B cell (primary cell): ENCODE results near the gene LRRN2. TPM values are rescaled to one million over a fixed set of nuclear protein-coding genes. Genes with fewer than 3 reads are reported as not detected.

Experiments
- ATAC-seq: fragments of 200-7000 bp; cut with Tn5 transposase; one replicate; pipeline ENCODE4 v1.10.0; 2021; ENCODE audit warnings: low read depth, mild to moderate bottlenecking, moderate number of reproducible peaks, moderate library complexity
- CTCF ChIA-PET: fragments of 350-600 bp; sonication (Branson Sonifier 250); formaldehyde crosslinking; loops from one replicate; lab custom pipeline; 2021; ENCODE audit warnings: antibody characterized with exemption, inconsistent platforms; lab: Charles Lee
- POLR2A ChIA-PET: fragments of 350-600 bp; sonication (Branson Sonifier 250); formaldehyde crosslinking; loops from one replicate; lab custom pipeline; 2021; ENCODE audit warnings: antibody characterized with exemption; lab: Charles Lee
- DNase-seq: peaks from one replicate; pipeline ENCODE4 v3.0.0; 2013
- H2AFZ ChIP-seq: 2 replicates; pipeline ENCODE4 v1.6.1; 2012; ENCODE audit warnings: mild to moderate bottlenecking, low read depth, low read length; ENCODE audit not compliant: insufficient read depth, poor library complexity, severe bottlenecking
- H3K27ac ChIP-seq, 2 donors: 1 replicate in 1 of 2; 2 replicates in 1 of 2; pipeline ENCODE4 v1.5.1; 2012 to 2013; ENCODE audit warnings: low read length in 2 of 2, mild to moderate bottlenecking in 2 of 2, moderate library complexity in 1 of 2
- H3K27me3 ChIP-seq, 4 experiments: fragments of 200-600 bp in 1 of 4; sonication (generic) in 1 of 4; replicated peaks in 1 of 4; 1 replicate in 2 of 4; 2 replicates in 2 of 4; pipeline versions ENCODE4 v1.6.1 to v1.7.0; 2013 to 2016; ENCODE audit warnings: low read length in 3 of 4, mild to moderate bottlenecking in 2 of 4, mixed read lengths in 1 of 4, moderate library complexity in 1 of 4; ENCODE audit not compliant: insufficient read depth in 4 of 4, control insufficient read depth in 3 of 4; ENCODE audit errors: control extremely low read depth in 1 of 4
- H3K36me3 ChIP-seq, 2 experiments: replicated peaks in 1 of 2; 1 replicate in 1 of 2; 2 replicates in 1 of 2; pipeline versions ENCODE4 v1.6.1 to v1.7.1; 2013; ENCODE audit warnings: low read length in 1 of 2; ENCODE audit not compliant: insufficient read depth in 2 of 2, control insufficient read depth in 1 of 2; ENCODE audit errors: control extremely low read depth in 1 of 2, extremely low read depth in 1 of 2
- H3K4me1 ChIP-seq, 2 donors: fragments of 200-600 bp in 1 of 2; sonication (generic) in 1 of 2; 1 replicate in 1 of 2; 2 replicates in 1 of 2; pipeline versions ENCODE4 v1.5.1 to v1.6.1; 2013 to 2017; ENCODE audit warnings: low read length in 2 of 2; ENCODE audit not compliant: control insufficient read depth in 2 of 2, insufficient read depth in 2 of 2
- H3K4me2 ChIP-seq: replicated peaks from 2 replicates; pipeline ENCODE3; 2012; ENCODE audit warnings: mild to moderate bottlenecking, low read depth, low read length; ENCODE audit not compliant: poor library complexity, severe bottlenecking
- H3K4me3 ChIP-seq, 5 experiments: fragments of 200-600 bp in 1 of 5; sonication (generic) in 1 of 5; 1 replicate in 3 of 5; 2 replicates in 2 of 5; pipeline versions ENCODE4 v1.5.1 to v1.7.0; 2011 to 2016; ENCODE audit warnings: low read length in 4 of 5, mild to moderate bottlenecking in 4 of 5, low read depth in 2 of 5, control low read depth in 1 of 5, moderate library complexity in 1 of 5; ENCODE audit not compliant: insufficient read depth in 1 of 5; ENCODE audit errors: control extremely low read depth in 1 of 5, extremely low read depth in 1 of 5
- H3K79me2 ChIP-seq: fragments of 200-600 bp; sonication (generic); one replicate; pipeline ENCODE4 v1.6.0; 2016; ENCODE audit warnings: low read length; ENCODE audit not compliant: control insufficient read depth, insufficient read depth
- H3K9ac ChIP-seq: fragments of 200-600 bp; sonication (generic); 2 replicates; pipeline ENCODE4 v1.6.1; 2017; ENCODE audit warnings: mild to moderate bottlenecking, low read length, moderate library complexity
- H3K9me3 ChIP-seq, 3 donors: one replicate each; pipeline versions ENCODE4 v1.6.1 to v1.7.1; 2013; ENCODE audit warnings: low read length in 2 of 3; ENCODE audit not compliant: control insufficient read depth in 2 of 3, insufficient read depth in 1 of 3; ENCODE audit errors: control extremely low read depth in 1 of 3
- H4K20me1 ChIP-seq: 2 replicates; pipeline ENCODE4 v1.6.0; 2012; ENCODE audit warnings: mild to moderate bottlenecking, low read length; ENCODE audit not compliant: insufficient read depth, control insufficient read depth, poor library complexity, severe bottlenecking
- H3K27ac Mint-ChIP-seq: one replicate; pipeline ENCODE4 v1.8.0; 2021; ENCODE audit warnings: mixed read lengths
- H3K27me3 Mint-ChIP-seq: one replicate; pipeline ENCODE4 v1.8.0; 2021; ENCODE audit warnings: mixed read lengths
- H3K4me1 Mint-ChIP-seq: one replicate; pipeline ENCODE4 v1.8.0; 2021; ENCODE audit warnings: mixed read lengths
- H3K4me3 Mint-ChIP-seq: one replicate; pipeline ENCODE4 v1.8.0; 2021; ENCODE audit warnings: mixed read lengths
- H3K9me3 Mint-ChIP-seq: one replicate; pipeline ENCODE4 v1.8.0; 2022; ENCODE audit warnings: mixed read lengths; ENCODE audit not compliant: insufficient read depth
- EZH2 ChIP-seq: IDR thresholded peaks from 2 replicates; pipeline ENCODE4 v1.6.1; 2012; ENCODE audit warnings: borderline replicate concordance, low read depth, mild to moderate bottlenecking, moderate library complexity, low read length; ENCODE audit not compliant: insufficient read depth, poor library complexity, severe bottlenecking
- WGBS: methylation state at CpG from one replicate; pipeline ENCODE4 v1.1.5; 2013; ENCODE audit warnings: missing lambda C conversion rate; ENCODE audit not compliant: insufficient coverage; 5-methylcytosine and 5-hydroxymethylcytosine counted together
- intact Hi-C: fragments of 100-400 bp; cut with micrococcal nuclease; formaldehyde crosslinking; loops from one replicate; pipeline ENCODE4 v1.10.0; 2022
- polyA plus RNA-seq: library from polyadenylated mRNA; depleted of rRNA; stranded (reverse); fragments of >200 nt; gene quantifications from 2 replicates; pipeline ENCODE4 v1.2.3, GENCODE V29; 2012
- total RNA-seq, 2 donors: library from RNA; stranded (reverse); fragments of 120-200 nt in 1 of 2; gene quantifications; 1 replicate in 1 of 2; 2 replicates in 1 of 2; pipeline versions ENCODE4 v1.2.3 to v1.2.4, GENCODE V29; 2013 to 2022
- TF ChIP-seq, protein P1 (sequence below): fragments of 200-600 bp; IDR thresholded peaks from one replicate; pipeline ENCODE4 v1.8.0; 2022; ENCODE audit warnings: antibody characterized with exemption, mild to moderate bottlenecking

Gene LRRN2
- total and polyA plus RNA-seq, 2 donors (not counting 1 experiment from before 2014, with no cell fraction given) = not detected

DNA sequence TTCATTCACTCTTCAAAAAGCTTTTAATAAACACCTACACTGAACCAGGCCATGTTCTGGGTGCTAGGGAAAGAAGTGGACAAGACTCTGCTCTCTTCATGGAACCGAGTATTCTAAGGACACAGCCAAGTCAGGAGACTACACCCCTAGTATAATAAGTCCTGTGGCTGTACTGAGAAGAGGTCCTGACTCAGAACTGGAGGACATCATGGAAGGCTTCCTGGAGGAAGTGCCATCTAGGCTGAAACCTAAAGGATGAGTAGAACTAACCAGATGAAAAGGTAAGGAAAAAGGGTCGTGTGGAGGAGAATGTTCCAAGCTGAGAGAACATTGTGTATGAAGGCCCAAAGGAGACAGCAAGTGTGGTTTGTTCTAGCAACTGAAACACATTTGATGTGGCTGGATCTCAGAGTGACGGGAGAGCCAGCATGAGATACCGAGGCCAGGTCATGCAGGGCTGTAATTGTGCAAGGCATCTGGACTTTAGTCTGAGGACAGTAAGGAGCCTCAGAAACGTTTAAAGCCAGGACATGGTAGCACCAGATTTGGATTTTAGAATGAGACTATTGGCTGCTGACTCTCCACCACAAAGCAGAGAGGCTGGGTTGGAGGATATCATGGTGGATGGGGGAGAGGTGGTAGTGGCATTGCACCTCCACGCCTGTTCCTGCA, 82.5 kb downstream of the LRRN2 start:
- no peak overlapping the region for H3K9ac ChIP-seq
- H3K9me3 Mint-ChIP-seq = no peaks in the 10 kb centered on the region
- no peak overlapping the region for H3K27ac ChIP-seq
- intact Hi-C loops = no loop called here
- no peak overlapping the region for H2AFZ ChIP-seq
- no peak for TF ChIP-seq EZH2
- POLR2A ChIA-PET = no interaction called here
- 92% methylated on average over 3 of the region's 6 CpGs for WGBS
- no peak for ATAC-seq
- DNase-seq = no peak
- no peak overlapping the region for H3K4me3 ChIP-seq
- H4K20me1 ChIP-seq = no peaks in the 10 kb centered on the region
- H3K9me3 ChIP-seq = peaks cover 0 to 3% (median 0%) of the 10 kb centered on the region in 3 donors
- no peak overlapping the region for H3K27ac Mint-ChIP-seq
- peaks cover 0 to 6% of the 10 kb centered on the region in 2 experiments for H3K36me3 ChIP-seq
- no peaks in the 10 kb centered on the region for H3K27me3 ChIP-seq
- peaks cover 3% of the 10 kb centered on the region for H3K27me3 Mint-ChIP-seq
- H3K4me3 Mint-ChIP-seq = no peak overlapping the region
- CTCF ChIA-PET = no interaction called here
- no peak overlapping the region for H3K4me2 ChIP-seq
- H3K4me1 ChIP-seq = peaks cover 0 to 5% of the 10 kb centered on the region in 2 donors
- H3K79me2 ChIP-seq = no peaks in the 10 kb centered on the region
- H3K4me1 Mint-ChIP-seq = peaks cover 10% of the 10 kb centered on the region

DNA sequence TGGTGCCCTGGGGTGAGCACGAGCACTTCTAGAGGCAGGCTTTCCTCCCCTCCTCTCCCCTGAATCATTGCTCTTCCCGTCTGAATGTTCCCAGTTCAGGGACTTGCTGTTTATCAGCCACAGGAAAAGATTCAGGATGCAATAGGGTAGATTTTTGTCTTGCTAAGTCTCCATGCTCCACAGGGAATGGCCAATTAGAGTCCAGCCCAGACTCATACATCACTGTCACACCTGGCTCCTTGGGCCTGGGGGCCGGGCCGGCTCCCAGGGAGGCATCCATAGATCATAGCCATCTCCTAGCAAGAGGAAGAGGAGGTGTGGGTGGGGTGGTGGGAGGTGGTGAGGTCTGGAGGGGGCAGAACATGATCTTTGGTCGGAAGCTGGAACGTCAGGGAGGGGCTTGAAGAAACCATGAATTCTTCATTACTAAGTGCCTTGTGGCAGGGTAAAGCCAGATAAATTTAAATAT, 83.4 kb downstream of the LRRN2 start:
- Histone ChIP-seq H3K79me2 (no peaks in the 10 kb centered on the region), H4K20me1 (no peaks in the 10 kb centered on the region), H3K4me2 (no peak overlapping the region), H3K4me1 (peaks cover 0 to 5% of the 10 kb centered on the region in 2 donors), H3K9ac (no peak overlapping the region), H3K4me3 (no peak overlapping the region), H3K9me3 (peaks cover 0 to 3% (median 0%) of the 10 kb centered on the region in 3 donors), H3K27me3 (no peaks in the 10 kb centered on the region), H2AFZ (no peak overlapping the region), H3K36me3 (peaks cover 0 to 6% of the 10 kb centered on the region in 2 experiments), H3K27ac (no peak overlapping the region)
- POLR2A ChIA-PET = no interaction called here
- no peak overlapping the region for H3K4me3 Mint-ChIP-seq
- H3K27ac Mint-ChIP-seq = no peak overlapping the region
- H3K4me1 Mint-ChIP-seq = peaks cover 12% of the 10 kb centered on the region
- no peak for TF ChIP-seq EZH2
- TF ChIP-seq, protein P1, sequence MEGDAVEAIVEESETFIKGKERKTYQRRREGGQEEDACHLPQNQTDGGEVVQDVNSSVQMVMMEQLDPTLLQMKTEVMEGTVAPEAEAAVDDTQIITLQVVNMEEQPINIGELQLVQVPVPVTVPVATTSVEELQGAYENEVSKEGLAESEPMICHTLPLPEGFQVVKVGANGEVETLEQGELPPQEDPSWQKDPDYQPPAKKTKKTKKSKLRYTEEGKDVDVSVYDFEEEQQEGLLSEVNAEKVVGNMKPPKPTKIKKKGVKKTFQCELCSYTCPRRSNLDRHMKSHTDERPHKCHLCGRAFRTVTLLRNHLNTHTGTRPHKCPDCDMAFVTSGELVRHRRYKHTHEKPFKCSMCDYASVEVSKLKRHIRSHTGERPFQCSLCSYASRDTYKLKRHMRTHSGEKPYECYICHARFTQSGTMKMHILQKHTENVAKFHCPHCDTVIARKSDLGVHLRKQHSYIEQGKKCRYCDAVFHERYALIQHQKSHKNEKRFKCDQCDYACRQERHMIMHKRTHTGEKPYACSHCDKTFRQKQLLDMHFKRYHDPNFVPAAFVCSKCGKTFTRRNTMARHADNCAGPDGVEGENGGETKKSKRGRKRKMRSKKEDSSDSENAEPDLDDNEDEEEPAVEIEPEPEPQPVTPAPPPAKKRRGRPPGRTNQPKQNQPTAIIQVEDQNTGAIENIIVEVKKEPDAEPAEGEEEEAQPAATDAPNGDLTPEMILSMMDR = no peak
- DNase-seq (no peak), ATAC-seq (no peak)
- WGBS = 100% methylated on average over 1 of the region's 6 CpGs
- no peaks in the 10 kb centered on the region for H3K27me3 Mint-ChIP-seq
- CTCF ChIA-PET = no interaction called here
- no peaks in the 10 kb centered on the region for H3K9me3 Mint-ChIP-seq
- intact Hi-C loops = no loop called here
